Inferior parietal cortex (tissue), 1 donor: ENCODE data around the gene AP1S2.
A peak's percentile ranks its signal among the peaks of the same experiment; 100 is the strongest.
"Not testable (repeated sequence)": the region's sequence is repeated elsewhere in the genome, so short reads cannot be mapped to it uniquely, and the experiment has no call there.

Experiments used
- DNase-seq: peaks from one replicate; pipeline ENCODE4 v3.0.0-alpha.2; 2016; ENCODE audit errors: extremely low spot score

AP1S2 gene

DNA sequence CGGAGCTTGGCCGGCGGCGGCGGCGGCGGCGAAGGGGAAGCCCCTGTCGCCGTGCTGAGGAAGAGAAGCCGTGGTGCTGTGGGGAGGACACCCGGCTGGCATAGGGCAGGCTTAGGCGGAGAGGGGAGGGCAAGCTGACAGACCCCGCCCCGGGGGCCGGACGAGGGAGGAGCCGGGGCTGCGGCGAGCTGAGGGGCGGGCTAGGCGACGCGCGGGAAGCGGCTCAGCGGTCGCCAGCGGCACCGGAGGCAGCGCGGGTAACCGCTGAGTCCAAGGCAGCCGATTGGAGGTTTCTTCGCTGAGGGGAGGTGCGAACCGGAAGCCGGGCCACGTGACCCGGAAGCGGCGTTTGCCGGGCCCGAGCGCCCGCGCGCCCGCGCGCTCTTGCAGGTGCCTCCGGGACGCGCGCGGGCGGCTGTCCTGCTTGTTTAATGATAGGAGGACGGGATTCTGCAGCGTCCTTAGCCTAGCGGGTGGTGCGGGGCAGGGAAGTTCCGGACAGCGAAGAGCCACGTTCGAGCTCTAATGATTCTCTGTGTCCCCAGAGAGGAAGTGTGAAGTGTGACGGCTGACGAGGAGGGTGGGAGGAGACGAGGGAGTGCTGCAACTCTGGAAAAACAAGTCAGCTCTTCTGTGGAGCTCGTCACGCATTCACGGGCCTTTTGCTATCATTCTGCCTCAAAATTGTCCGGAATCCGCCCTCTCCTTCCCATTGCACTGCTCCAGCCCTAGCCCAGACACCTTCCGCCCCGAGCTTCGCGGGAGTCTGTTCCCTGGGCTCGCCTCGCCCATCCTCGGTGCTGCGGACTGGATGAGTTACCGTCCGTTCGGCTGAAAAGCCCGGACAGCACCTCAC lies at the start of gene AP1S2:
TSS of gene AP1S2 (minus strand) at position 102 of the 856 bp plus-strand sequence. CDS start 2,289 bp downstream, outside the sequence.
- peak; percentile 85 for DNase-seq

GRCh38 chrX:15903186-15903681 lies 48.6 kb upstream of the AP1S2 start:
- DNase-seq, result no peak

DNA sequence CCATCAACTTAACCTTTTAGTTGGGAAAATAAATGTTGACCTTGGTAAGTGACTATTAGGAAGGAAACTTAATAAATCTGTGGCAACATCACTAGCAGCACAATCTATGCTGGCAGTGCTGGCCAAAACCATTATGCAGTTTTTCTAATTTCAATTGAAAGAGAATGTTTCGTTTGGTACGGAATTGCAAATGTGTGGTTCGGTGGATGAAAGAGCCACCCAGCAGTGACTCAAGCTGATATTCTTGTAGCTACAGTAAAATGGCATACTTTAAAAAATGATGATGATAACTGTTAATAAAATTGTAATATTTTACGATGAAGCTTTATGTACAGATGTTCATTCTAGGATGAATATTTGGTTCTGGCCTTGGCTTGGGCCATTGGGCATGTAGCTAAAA lies 40.7 kb upstream of the AP1S2 start:
- DNase-seq, result no peak

- no peak for DNase-seq
Observed at GRCh38 chrX:15894724-15895123, 40.1 kb upstream of the AP1S2 start.

DNA sequence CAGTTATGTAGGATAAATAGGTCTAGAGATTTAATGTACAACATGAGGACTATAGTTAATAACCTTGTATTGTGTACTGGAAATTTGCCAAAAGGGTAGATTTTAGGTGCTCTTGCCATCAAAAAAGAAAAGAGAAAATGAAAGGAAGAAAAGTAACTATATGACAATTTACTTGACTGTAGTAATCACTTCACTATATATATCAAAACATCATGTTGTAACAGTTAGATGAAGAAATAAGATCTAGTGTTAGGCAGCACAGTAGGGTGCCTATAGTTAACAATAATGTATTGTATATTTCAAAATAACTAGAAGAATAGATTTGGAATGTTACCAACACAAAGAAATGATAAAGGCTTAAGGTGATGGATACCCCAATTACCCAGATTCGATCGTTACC lies 35.9 kb upstream of the AP1S2 start:
- no peak for DNase-seq

DNA sequence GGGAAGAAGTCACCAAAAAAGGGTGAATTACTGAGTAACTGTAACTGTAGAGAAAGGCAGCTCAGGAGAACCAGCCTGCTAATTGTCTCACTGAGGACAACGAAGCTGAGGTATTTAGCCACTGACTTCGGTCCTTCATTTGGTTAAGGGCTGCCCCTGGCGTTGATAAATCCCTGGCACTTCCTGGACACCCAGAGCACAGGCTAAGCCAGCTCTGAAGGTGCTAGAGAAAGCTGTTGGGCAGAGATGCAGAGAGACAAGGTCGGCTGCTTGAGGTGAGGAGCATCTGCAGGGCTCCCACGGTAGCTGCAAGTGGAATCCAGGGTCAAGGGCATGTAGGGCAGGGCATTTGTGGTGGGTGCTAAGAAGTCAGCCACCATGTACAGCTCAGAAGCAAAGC lies 33.4 kb upstream of the AP1S2 start:
- DNase-seq, result no peak

- no peak for DNase-seq
Observed at GRCh38 chrX:15883540-15883863, 28.9 kb upstream of the AP1S2 start.

- no peak for DNase-seq
Observed at GRCh38 chrX:15882704-15883539, 28.3 kb upstream of the AP1S2 start.

GRCh38 chrX:15881381-15881897 lies 26.8 kb upstream of the AP1S2 start:
- no peak for DNase-seq

DNA sequence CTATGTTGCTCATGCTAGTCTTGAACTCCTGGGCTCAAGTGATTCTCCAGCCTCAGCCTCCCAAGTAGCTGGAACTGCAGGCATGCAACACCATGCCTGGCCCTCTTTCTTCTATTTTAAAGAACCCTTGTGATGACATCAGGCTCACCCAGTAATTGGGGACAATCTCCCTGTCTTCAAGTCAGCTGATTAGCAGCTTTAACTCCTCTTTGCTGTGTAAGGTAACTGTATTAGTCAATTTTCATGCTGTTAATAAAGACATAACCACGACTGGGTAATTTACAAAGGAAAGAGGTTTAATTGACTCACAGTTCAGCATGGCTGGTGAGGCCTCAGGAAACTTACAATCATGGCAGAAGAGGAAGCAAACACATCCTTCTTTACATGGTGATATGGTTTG lies 23.3 kb upstream of the AP1S2 start:
- not testable (repeated sequence) for DNase-seq

DNA sequence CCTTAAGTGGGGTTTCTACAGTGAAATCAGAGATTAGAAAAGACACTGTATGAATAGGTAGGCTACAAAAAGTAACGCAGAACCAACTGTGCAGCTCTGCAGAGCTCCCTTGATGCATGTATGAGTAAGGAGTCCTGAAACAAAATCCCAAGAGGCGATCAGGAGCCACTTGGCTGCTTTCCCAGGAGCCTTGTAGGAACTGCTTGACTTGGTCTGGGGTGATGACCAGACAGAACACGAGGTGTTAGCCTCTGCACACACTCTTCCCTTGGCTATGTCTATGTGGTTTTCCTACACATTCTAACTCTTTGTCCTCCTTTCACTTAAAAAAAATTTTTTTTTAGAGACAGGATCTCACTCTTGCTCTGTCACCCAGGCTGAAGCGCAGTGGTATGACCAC lies 22.8 kb upstream of the AP1S2 start:
- DNase-seq, result no peak

GRCh38 chrX:15874672-15875071 lies 20.1 kb upstream of the AP1S2 start:
- DNase-seq, result no peak

- DNase-seq, result peak; percentile 4
Observed at GRCh38 chrX:15873566-15873965, 19.0 kb upstream of the AP1S2 start.

- no peak for DNase-seq
Observed at GRCh38 chrX:15870310-15870709, 15.7 kb upstream of the AP1S2 start.

DNA sequence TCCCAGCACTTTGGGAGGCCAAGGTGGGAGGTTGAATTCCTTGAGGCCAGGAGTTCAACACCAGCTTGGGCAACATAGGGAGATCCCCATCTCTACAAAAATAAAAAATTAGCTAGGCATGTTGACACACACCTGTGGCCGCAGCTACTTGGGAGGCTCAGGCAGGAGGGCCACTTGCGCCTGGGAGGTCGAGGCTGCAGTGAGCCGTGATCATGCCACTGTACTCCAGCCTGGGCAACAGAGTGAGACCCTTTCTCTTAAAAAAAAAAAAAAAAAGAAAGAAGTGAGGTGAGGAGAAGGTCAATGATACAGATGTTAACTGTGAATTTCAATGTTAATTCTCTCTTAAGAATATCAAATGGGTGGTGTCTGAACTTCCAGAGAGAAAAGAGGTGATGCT lies 15.1 kb upstream of the AP1S2 start:
- DNase-seq, result no peak

DNA sequence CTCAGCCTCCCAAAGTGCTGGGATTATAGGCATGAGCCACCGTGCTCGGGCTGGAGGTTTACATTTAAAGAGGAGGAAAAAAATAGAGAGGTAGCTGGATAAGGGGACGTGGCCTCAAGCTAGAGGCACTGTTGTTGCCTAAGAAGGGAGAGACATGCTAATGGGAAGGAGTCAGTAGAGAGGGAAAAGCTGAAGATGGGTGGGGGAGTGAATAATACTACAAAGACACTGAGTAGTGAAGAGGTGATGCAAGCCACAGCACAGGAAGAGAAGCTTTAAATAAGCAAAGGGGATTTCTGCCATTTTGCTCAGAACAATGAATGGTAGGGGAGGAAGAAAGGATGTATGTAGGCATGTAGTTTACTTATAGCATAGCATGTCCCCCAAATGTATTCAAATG lies 11.5 kb upstream of the AP1S2 start:
- no peak for DNase-seq

- DNase-seq, result no peak
Observed at GRCh38 chrX:15864629-15865028, 10.0 kb upstream of the AP1S2 start.

DNA sequence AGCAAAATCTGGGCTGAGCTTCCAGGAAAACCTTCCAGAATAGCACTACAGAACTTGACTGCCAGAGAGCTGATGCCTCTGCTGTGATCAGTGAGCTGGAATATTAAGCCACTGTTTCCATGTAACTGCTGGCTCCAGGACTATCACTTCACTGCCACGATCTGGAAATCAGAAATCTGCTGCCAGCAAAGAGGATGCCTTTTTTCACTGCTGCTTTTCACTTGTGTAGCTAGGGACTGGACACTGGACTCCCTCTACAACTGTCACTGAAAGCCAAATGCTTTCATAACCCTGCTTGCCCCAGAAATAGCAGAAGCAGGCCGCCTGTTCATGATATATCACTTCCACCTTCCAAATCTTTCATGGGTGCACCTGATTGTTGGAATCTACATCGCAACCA lies 9.4 kb upstream of the AP1S2 start:
- no peak for DNase-seq

DNA sequence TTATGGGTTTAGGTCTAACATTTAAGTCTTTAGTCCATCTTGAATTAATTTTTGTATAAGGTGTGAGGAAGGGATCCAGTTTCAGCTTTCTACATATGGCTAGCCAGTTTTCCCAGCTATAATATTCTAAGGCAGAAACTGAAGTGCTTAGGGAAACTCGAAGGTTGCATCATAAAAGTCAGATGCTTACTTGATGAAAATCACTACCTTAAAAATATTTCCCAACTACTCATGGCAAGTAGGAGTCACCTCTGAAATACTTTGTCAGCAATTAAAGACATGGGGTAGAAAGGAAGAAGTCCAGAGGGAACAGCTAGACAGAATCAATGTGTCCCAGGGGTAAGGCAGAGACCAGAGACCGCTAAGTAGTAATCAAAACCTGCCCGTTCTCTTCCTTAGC lies 6.3 kb upstream of the AP1S2 start:
- DNase-seq, result no peak

DNA sequence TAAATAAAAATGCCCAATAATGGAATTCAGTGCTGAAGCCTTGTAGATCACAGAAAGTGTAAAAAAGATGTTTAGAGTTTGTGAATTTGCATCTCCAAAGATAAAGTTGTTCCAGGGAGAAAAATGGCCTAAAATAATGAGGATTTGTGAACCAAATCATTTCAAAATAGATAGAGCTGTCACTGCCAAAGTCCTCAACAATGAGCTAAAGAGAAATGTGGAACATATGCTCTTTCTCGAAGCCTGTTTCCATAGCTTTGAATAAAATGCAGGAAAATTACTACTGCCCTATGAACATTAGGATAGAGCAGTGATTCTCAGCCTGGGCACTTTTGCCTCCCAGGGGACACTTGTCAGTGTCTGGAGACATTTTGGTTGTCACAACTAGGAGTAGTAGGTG lies 3.4 kb upstream of the AP1S2 start:
- DNase-seq, result no peak

GRCh38 chrX:15856636-15857035 lies 2.0 kb upstream of the AP1S2 start:
- DNase-seq, result no peak

GRCh38 chrX:15856222-15856587 lies 1.6 kb upstream of the AP1S2 start:
- DNase-seq, result no peak
